Skeletal muscle tissue (tissue), 4 donors: ENCODE measurements around the gene CDC37. TPM values are rescaled to one million over a fixed set of nuclear protein-coding genes. Genes with fewer than 3 reads are reported as not detected.
"Not testable (repeated sequence)": the region's sequence is repeated elsewhere in the genome, so short reads cannot be mapped to it uniquely, and the experiment has no call there.

ENCODE experiments used
- H3K27ac ChIP-seq: one replicate; pipeline ENCODE4 v1.7.0; 2013; ENCODE audit warnings: mild to moderate bottlenecking, low read depth, low read length, inconsistent platforms
- H3K27me3 ChIP-seq, 3 donors: one replicate each; pipeline ENCODE4 v1.7.0; 2013; ENCODE audit warnings: low read length in 3 of 3; ENCODE audit not compliant: control insufficient read depth in 3 of 3, insufficient read depth in 3 of 3
- H3K36me3 ChIP-seq, 3 donors: one replicate each; pipeline ENCODE4 v1.7.0; 2013; ENCODE audit warnings: low read length in 3 of 3; ENCODE audit not compliant: control insufficient read depth in 3 of 3, insufficient read depth in 3 of 3
- H3K4me1 ChIP-seq, 3 donors: one replicate each; pipeline ENCODE4 v1.7.0; 2013; ENCODE audit warnings: low read length in 3 of 3, mild to moderate bottlenecking in 3 of 3; ENCODE audit not compliant: control insufficient read depth in 3 of 3, insufficient read depth in 3 of 3
- H3K4me3 ChIP-seq, 3 donors: one replicate each; pipeline ENCODE4 v1.7.0; 2013; ENCODE audit warnings: low read length in 3 of 3
- H3K9ac ChIP-seq, 3 donors: one replicate each; pipeline ENCODE4 v1.7.0; 2013; ENCODE audit warnings: low read length in 3 of 3, mild to moderate bottlenecking in 3 of 3, moderate library complexity in 2 of 3, low read depth in 1 of 3
- H3K9me3 ChIP-seq, 3 donors: one replicate each; pipeline ENCODE4 v1.7.0; 2013; ENCODE audit warnings: low read length in 3 of 3; ENCODE audit not compliant: control insufficient read depth in 3 of 3
- total RNA-seq: library from RNA; depleted of rRNA; stranded (reverse); fragments of >200 nt; gene quantifications from one replicate; pipeline ENCODE4 v1.2.3, GENCODE V29; 2014
- donor health status: Osteomylitis.

Gene CDC37
- total RNA-seq, 1 donor from 2014 or later: 73.1 TPM

- H3K4me1 ChIP-seq: peaks cover 10 to 13% (median 12%) of the 10 kb centered on the region in 3 donors
- H3K9me3 ChIP-seq, H3K9ac ChIP-seq, H3K27ac ChIP-seq, H3K27me3 ChIP-seq, H3K4me3 ChIP-seq, H3K36me3 ChIP-seq: not testable (repeated sequence)
These were observed 20.2 kb downstream of the CDC37 start for GRCh38 chr19:10383223-10383499.

GRCh38 chr19:10380313-10381102, 22.8 kb downstream of the CDC37 start, which contains the start of gene TYK2:
TSS of gene TYK2 (minus strand) at chr19:10380572. CDS start at chr19:10378406, 2,166 bp downstream.
- Histone ChIP-seq H3K36me3 (peaks cover 6 to 11% (median 10%) of the 10 kb centered on the region in 3 donors), H3K27me3 (no peaks in the 10 kb centered on the region), H3K9ac (peak within 1 kb of the TSS; percentile 82 to 95 (median 86)), H3K27ac (peak within 1 kb of the TSS; percentile 57), H3K4me3 (peak within 1 kb of the TSS; percentile 83 to 98 (median 94)), H3K9me3 (no peaks in the 10 kb centered on the region), H3K4me1 (peaks cover 10 to 13% (median 12%) of the 10 kb centered on the region in 3 donors)

DNA sequence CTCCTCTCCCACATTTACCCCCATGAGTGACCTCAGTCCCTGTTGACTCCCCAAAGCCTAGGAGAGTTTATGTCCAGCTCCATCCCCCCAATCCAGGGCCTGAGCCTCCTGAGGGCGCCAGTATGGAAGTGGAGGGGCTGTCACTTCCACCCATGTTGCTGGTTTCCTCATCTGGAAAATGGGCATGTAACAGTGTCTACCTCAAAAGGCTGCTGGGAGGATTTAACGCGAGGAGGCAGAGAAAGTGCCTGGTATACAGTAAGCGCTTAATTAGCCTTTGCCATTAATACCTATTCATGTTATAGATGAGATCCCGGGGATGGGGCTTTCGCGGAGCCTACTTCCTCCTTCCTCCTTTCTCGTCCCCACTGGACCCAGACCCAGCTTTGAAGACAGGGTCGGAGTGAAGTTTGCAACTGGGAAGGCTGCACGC, 23.4 kb downstream of the CDC37 start:
- no peaks in the 10 kb centered on the region for H3K9me3 ChIP-seq
- H3K4me3 ChIP-seq: peak overlapping the region; percentile 83 to 98 (median 90)
- peaks cover 10 to 13% (median 12%) of the 10 kb centered on the region in 3 donors for H3K4me1 ChIP-seq
- H3K36me3 ChIP-seq: peaks cover 7 to 13% (median 11%) of the 10 kb centered on the region in 3 donors
- no peaks in the 10 kb centered on the region for H3K27me3 ChIP-seq
- peak overlapping the region; percentile 82 to 95 (median 86) for H3K9ac ChIP-seq
- peak overlapping the region; percentile 57 for H3K27ac ChIP-seq

DNA sequence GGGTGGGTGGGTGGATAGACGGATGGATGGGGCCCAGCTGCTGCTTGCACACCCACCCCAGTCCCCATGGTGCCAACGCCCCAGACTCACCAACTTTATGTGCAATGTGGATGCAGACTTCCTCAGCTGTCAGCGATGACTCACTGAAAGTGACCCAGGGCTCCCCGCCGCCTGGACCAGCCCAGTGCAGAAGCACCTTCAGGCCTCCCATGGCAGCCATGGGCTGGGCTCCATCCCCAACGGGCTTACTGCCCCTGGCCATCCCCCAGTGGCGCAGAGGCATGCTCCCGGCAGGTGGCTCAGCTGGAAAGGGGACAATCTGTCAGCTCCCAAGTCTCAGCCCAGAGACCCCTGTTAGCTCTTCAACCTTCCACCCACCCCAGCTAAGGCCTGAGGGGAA, 25.2 kb downstream of the CDC37 start:
- Histone ChIP-seq H3K4me3 (no peak overlapping the region), H3K4me1 (peaks cover 10 to 13% (median 12%) of the 10 kb centered on the region in 3 donors), H3K27me3 (no peaks in the 10 kb centered on the region), H3K9ac (no peak overlapping the region), H3K36me3 (peaks cover 10 to 16% (median 11%) of the 10 kb centered on the region in 3 donors), H3K27ac (no peak overlapping the region), H3K9me3 (no peaks in the 10 kb centered on the region)

DNA sequence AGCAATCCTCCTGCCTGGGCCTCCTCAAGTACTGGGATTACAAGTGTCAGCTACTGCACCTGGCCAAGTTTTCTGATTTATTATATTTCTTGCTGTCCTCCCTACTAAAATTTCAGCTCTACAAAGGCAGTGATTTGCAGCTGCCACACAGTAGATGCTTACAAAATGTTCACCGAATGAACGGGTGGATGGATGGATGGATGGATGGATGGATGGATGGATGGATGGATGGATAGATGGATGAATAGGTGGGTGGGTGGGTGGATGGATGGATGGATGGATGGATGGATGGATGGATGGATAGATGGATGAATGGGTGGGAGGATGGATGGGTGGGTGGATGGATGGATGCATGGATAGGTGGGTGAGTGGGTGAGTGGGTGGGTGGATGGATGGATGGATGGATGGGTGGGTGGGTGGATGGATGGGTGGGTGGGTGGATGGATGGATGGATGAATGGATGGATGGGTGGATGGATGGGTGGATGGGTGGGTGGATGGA, 26.2 kb downstream of the CDC37 start:
- Histone ChIP-seq H3K36me3 (peaks cover 11 to 16% (median 13%) of the 10 kb centered on the region in 3 donors), H3K4me1 (peaks cover 10 to 13% (median 12%) of the 10 kb centered on the region in 3 donors)
- not testable (repeated sequence) for H3K9ac ChIP-seq, H3K9me3 ChIP-seq, H3K4me3 ChIP-seq, H3K27me3 ChIP-seq, H3K27ac ChIP-seq

- Histone ChIP-seq H3K9me3 (no peaks in the 10 kb centered on the region), H3K27me3 (no peaks in the 10 kb centered on the region), H3K4me3 (no peak overlapping the region), H3K36me3 (peaks cover 13 to 17% (median 13%) of the 10 kb centered on the region in 3 donors), H3K9ac (no peak overlapping the region), H3K4me1 (peaks cover 4 to 6% (median 6%) of the 10 kb centered on the region in 3 donors), H3K27ac (no peak overlapping the region)
These were observed 28.4 kb downstream of the CDC37 start for GRCh38 chr19:10374931-10375330.

GRCh38 chr19:10372690-10373089, 30.7 kb downstream of the CDC37 start:
- H3K36me3 ChIP-seq: peaks cover 20 to 23% (median 21%) of the 10 kb centered on the region in 3 donors
- H3K27me3 ChIP-seq: no peaks in the 10 kb centered on the region
- no peaks in the 10 kb centered on the region for H3K9me3 ChIP-seq
- no peak overlapping the region for H3K27ac ChIP-seq
- no peaks in the 10 kb centered on the region for H3K4me1 ChIP-seq
- no peak overlapping the region for H3K4me3 ChIP-seq
- H3K9ac ChIP-seq: no peak overlapping the region

GRCh38 chr19:10368101-10368803, 35.1 kb downstream of the CDC37 start:
- H3K36me3 ChIP-seq: peaks cover 42 to 54% (median 44%) of the 10 kb centered on the region in 3 donors
- H3K4me1 ChIP-seq: no peaks in the 10 kb centered on the region
- no peak overlapping the region for H3K9ac ChIP-seq
- no peaks in the 10 kb centered on the region for H3K27me3 ChIP-seq
- H3K27ac ChIP-seq: no peak overlapping the region
- H3K4me3 ChIP-seq: no peak overlapping the region
- no peaks in the 10 kb centered on the region for H3K9me3 ChIP-seq

DNA sequence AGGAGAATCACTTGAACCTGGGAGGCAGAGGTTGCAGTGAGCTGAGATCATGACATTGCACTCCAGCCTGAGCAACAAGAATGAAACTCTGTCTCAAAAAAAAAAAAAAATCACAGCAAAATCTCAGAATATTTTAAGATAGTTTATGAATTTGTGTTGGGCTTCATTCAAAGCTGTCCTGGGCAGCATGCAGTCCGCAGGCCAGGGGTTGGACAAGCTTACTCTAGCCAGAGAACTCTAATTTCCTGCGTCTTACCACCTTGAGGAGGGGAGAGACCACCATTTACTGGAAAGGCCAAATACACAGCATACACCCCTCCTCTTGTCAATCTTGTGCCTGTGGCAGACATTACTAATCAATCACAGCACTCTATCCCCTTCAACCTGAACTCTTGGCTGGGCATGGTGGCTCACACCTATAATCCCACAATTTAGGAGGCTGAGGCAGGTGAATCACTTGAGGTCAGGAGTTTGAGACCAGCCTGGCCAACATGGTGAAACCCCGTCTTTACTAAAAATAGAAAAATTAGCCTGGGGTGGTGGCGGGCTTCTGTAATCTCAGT, 36.3 kb downstream of the CDC37 start:
- H3K27ac ChIP-seq, H3K9ac ChIP-seq, H3K27me3 ChIP-seq, H3K4me1 ChIP-seq, H3K9me3 ChIP-seq, H3K4me3 ChIP-seq: not testable (repeated sequence)
- peaks cover 47 to 59% (median 49%) of the 10 kb centered on the region in 3 donors for H3K36me3 ChIP-seq
